Fibroblast of the aortic adventitia (primary cell): ENCODE results near the gene SERPING1. TPM values are rescaled to one million over a fixed set of nuclear protein-coding genes. Genes with fewer than 3 reads are reported as not detected.

Source experiments
- DNase-seq: peaks from one replicate; pipeline ENCODE4 v3.0.0-alpha.2; 2010; ENCODE audit warnings: low read depth
- H3K4me3 ChIP-seq: 2 replicates; pipeline ENCODE4 v1.5.1; 2011; ENCODE audit warnings: low read depth, mild to moderate bottlenecking, control low read depth, low read length, moderate library complexity
- total RNA-seq: library from RNA; depleted of rRNA; stranded (reverse); fragments of >200 nt; gene quantifications from 2 replicates; pipeline ENCODE4 v1.2.3, GENCODE V29; 2012; ENCODE audit warnings: low replicate concordance
- TF ChIP-seq, protein P1 (sequence below): IDR thresholded peaks from 2 replicates; pipeline ENCODE4 v1.5.1; 2011; ENCODE audit warnings: mild to moderate bottlenecking, low read length, control low read depth, inconsistent platforms; ENCODE audit not compliant: insufficient read depth

Gene SERPING1
- total RNA-seq, 1 donor, result 64.9 TPM

DNA sequence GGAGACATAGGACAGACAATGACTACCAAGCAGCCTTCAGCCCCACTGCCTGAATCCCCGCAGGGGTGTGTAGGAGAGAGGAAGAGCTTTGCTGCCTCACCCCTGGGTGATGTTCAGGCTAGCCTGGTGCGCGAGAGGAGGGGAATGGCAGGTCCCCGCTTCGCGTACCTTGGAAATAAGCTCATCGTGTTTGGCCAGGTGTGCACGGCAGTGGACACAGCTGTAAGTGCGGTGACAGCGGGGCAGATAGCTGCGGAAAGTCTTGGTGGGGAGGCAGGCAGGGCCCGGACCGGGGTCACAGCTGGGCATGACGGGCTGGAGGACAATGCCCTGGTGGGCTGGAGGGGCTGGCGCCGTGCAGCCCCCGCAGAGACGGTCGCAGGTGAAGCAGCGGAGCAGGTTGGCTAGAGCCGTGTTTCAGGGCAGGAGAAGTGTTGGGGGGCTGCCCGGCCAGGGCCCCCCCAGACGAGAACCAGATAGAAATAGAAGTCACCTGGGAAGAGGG lies 49.4 kb downstream of the SERPING1 start:
- H3K4me3 ChIP-seq, result no peak overlapping the region
- DNase-seq, result no peak

DNA sequence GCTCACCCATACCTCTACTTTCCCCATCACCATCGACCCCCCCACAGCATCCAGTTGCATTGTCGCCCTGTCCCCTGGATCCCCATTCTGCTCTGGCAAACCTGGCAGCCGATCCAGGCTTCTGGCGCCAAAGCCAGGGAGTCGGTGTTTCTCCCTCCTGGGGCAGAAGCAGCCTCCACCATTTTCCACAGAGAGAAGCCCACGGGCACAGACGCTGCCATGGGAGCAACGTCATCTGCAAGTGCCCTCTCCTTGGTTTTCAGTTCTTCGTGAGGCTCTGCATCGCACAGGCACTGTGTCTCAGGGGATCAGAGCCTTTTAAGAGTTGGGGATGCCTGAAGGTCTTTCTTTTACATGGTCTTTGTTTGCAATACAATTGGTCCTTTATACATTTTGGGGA lies 49.9 kb downstream of the SERPING1 start:
- DNase-seq, result no peak
- TF ChIP-seq, protein P1, sequence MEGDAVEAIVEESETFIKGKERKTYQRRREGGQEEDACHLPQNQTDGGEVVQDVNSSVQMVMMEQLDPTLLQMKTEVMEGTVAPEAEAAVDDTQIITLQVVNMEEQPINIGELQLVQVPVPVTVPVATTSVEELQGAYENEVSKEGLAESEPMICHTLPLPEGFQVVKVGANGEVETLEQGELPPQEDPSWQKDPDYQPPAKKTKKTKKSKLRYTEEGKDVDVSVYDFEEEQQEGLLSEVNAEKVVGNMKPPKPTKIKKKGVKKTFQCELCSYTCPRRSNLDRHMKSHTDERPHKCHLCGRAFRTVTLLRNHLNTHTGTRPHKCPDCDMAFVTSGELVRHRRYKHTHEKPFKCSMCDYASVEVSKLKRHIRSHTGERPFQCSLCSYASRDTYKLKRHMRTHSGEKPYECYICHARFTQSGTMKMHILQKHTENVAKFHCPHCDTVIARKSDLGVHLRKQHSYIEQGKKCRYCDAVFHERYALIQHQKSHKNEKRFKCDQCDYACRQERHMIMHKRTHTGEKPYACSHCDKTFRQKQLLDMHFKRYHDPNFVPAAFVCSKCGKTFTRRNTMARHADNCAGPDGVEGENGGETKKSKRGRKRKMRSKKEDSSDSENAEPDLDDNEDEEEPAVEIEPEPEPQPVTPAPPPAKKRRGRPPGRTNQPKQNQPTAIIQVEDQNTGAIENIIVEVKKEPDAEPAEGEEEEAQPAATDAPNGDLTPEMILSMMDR, result no peak

More for the DNA sequence above, 49.4 kb downstream of the SERPING1 start:
- TF ChIP-seq, protein P1, result no peak

DNA sequence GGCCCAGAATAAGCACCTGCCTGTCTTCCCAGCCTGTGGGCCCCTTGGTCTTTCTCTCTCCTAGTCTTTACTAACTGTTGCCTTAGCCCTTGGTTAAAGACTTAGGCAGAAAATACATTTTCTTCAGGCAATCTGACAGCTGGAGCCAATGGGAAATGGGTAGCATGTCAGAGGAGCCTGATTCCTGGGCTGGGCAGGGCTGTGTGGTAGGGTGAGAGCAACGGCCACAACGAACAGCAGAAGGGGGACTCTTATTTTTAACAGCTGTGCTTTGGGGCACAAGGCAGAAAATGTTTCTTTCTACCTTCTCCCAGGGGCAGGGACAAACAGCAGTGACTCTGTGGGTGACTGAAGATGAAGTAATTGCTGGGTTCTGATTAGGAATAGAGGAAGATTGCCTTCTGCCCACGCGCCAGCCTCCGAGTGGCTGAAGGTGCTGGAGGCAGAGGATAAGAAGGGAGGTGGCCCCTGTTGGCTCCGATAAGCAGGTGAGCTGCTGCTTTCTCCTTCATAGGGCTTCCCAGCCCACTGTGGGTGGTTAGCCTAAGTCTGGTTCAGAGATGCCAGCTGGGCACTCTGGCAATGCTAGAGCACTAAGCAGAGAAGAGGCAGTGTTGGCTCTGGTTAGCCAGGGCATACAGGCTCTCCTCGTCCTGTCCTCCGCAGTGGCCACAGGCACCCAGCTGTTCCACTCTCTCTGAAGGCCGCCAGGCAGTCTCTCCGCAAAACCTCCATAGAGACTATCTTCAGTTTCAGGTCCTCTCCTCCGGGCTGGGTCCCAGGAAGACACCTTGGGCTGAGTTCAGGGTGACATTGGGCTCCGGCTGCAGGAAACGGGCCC lies 50.7 kb downstream of the SERPING1 start:
- TF ChIP-seq, protein P1, result no peak
- H3K4me3 ChIP-seq, result peak overlapping the region; percentile 74
- no peak for DNase-seq

More for the DNA sequence above, 49.9 kb downstream of the SERPING1 start:
- no peak overlapping the region for H3K4me3 ChIP-seq

DNA sequence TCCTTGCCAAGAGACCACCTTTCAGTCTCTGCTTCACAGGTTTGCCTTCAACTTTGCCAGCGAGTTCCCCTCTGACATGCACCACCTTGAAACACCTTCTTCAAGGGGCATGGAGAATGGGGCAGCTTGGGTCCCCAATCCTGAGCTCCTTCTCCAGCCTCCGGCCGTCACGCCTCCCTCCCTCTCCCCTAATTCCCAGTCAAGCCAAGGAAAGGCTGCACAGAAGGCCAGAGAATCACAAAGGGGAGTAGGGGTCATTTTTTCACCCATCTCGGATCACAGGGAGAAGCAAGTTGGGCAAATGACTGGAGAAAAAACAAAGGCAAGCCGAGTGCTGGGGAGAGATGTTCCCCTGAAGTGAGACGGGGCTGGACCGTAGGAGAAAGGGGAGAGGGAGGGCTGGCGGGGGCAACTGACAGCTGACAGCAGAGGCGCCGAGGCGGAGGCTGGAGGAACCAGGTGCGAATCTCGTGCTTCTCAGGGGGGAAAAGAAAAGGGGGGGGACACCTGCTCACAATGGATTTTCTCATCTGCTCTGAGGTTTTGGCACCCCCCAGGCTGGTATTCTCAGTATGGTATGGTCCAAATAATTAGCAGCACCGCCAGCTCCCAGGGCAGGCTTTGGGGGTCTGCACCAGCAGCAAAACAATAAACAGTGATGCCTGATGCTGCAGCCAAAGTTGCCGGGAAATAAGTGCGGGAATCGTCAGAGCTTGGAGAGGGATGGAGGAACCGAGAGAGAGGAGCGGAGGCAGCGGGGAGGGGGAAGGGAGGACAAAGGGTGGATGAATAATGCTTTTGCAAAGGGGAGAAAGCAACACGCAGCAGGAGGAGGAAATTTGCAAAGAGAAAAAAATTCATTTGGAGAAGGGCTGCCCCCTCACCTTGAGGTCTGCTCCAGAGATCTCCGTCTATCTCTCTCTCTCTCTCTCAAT lies 51.6 kb downstream of the SERPING1 start:
- TF ChIP-seq, protein P1, result no peak
- peak overlapping the region; percentile 74 for H3K4me3 ChIP-seq
- DNase-seq, result no peak

DNA sequence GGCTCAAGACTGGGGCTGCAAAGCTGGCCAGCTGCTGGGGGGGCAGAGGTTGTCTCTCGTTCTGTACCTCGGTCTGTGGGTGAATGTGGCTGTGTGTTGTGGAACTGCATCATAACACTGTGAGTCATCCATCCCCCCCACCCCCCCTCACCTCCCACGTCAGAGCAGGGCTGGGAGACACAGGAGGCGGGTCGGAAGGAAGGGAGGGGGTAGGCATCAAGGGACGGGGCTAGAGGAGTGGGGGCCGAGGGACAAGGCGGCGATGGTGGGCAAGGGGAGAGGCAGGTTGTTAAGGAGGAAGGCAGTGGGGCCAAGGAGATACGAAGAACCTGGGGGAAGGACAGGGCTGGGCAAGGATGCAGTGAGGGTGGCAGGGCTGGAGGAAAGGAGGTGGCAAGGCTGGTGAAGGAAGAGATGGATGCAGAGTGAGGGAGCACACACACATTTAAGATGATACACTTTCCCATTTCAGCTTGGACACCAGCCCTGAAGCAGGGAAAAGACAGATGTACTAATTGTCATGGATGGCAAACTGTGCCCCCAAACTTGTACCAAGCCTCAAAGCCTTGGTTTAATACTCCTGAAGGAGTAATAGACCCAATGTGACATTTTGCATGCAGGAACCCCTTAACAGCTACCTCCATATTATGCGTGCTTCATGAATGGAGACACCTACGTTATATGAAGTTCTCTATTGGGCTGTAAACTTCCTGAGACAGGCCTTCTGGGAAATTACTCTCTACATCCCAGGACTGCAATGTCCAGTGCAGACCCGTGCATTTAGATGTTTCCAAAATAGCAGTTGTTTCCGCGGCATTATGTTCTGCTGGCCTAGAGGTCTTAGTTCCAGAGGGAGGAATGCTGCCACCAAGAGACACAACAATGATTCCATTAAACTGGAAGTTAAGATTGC lies 52.6 kb downstream of the SERPING1 start, which contains the start of gene YPEL4:
Gene YPEL4, minus strand, starts transcription at position 87 of the 913 bp plus-strand sequence. CDS start 2,805 bp downstream, outside the sequence.
- DNase-seq, result peak; percentile 76
- TF ChIP-seq, protein P1, result no peak
- peak within 1 kb of the TSS; percentile 74 for H3K4me3 ChIP-seq

DNA sequence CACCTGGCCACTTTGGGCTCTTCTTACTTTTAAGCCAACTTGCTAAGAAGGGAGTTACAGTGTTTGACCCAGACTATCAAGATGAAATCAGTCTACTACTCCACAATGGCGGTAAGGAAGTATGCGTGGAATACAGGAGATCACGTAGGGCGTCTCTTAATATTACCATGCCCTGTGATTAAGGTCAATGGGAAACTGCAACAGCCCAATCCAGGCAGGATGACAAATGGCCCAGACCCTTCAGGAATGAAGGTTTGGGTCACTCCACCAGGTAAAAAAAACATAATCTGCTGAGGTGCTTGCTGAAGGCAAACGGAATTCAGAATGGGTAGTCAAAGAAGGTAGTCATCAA lies 53.2 kb downstream of the SERPING1 start:
- TF ChIP-seq, protein P1, result no peak
- no peak overlapping the region for H3K4me3 ChIP-seq
- no peak for DNase-seq
